ENCODE results near the gene POC1B.

POC1B gene

GRCh38 chr12:89494411-89495231, 31.2 kb downstream of the POC1B start:
- no peak for TF ChIP-seq CTCF (IDR thresholded peaks at IDR 0.05; ENCODE audit: low read depth, low read length)
- no peak for DNase-seq (ENCODE audit: extremely low read depth, low read depth)

GRCh38 chr12:89493670-89494302, 32.1 kb downstream of the POC1B start:
- no peak for DNase-seq (ENCODE audit: extremely low read depth, low read depth)
- TF ChIP-seq CTCF (IDR thresholded peaks at IDR 0.05; ENCODE audit: low read depth, low read length), result no peak

- DNase-seq (ENCODE audit: extremely low read depth, low read depth), result no peak
- TF ChIP-seq CTCF (IDR thresholded peaks at IDR 0.05; ENCODE audit: low read depth, low read length), result no peak
These were observed 33.0 kb downstream of the POC1B start for GRCh38 chr12:89492883-89493282.

- DNase-seq (ENCODE audit: extremely low read depth, low read depth), result no peak
- no peak for TF ChIP-seq CTCF (IDR thresholded peaks at IDR 0.05; ENCODE audit: low read depth, low read length)
These were observed 34.9 kb downstream of the POC1B start for GRCh38 chr12:89490922-89491321.

- no peak for TF ChIP-seq CTCF (IDR thresholded peaks at IDR 0.05; ENCODE audit: low read depth, low read length)
- no peak for DNase-seq (ENCODE audit: extremely low read depth, low read depth)
These were observed 39.6 kb downstream of the POC1B start for GRCh38 chr12:89486264-89486663.

GRCh38 chr12:89484470-89484869, 41.4 kb downstream of the POC1B start:
- no peak for DNase-seq (ENCODE audit: extremely low read depth, low read depth)
- TF ChIP-seq CTCF (IDR thresholded peaks at IDR 0.05; ENCODE audit: low read depth, low read length), result no peak

- no peak for DNase-seq (ENCODE audit: extremely low read depth, low read depth)
- TF ChIP-seq CTCF (IDR thresholded peaks at IDR 0.05; ENCODE audit: low read depth, low read length), result no peak
These were observed 44.5 kb downstream of the POC1B start for GRCh38 chr12:89481213-89481914.
